ENCODE measurements around the gene ADAMTS20. TPM values are rescaled to one million over a fixed set of nuclear protein-coding genes. Genes with fewer than 3 reads are reported as not detected.
"Not testable (repeated sequence)": the region's sequence is repeated elsewhere in the genome, so short reads cannot be mapped to it uniquely, and the experiment has no call there.

The ADAMTS20 gene
- total and polyA plus RNA-seq, 5 donors from 2014 or later = not detected

- Mint-ChIP-seq H3K4me3 (no peak overlapping the region), H3K4me1 (no peaks in the 10 kb centered on the region), H3K9me3 (peaks cover 0 to 13% (median 6%) of the 10 kb centered on the region in 7 donors), H3K27ac (no peak overlapping the region), H3K27me3 (no peaks in the 10 kb centered on the region), H3K36me3 (no peaks in the 10 kb centered on the region)
- H3K27me3 ChIP-seq (ENCODE audit: control insufficient read depth, insufficient read depth, low read length) = no peaks in the 10 kb centered on the region
- DNase-seq (no peak), ATAC-seq (ENCODE audit: low read depth in 2 of 2) (no peak)
- H3K9me3 ChIP-seq (ENCODE audit: control insufficient read depth in 2 of 2, low read length in 2 of 2) = no peaks in the 10 kb centered on the region
- no peaks in the 10 kb centered on the region for H3K4me1 ChIP-seq (ENCODE audit: control insufficient read depth, insufficient read depth, low read length, poor library complexity, severe bottlenecking)
- no peak overlapping the region for H3K27ac ChIP-seq (ENCODE audit: insufficient read depth, low read length, poor library complexity, severe bottlenecking)
- no peaks in the 10 kb centered on the region for H3K36me3 ChIP-seq (ENCODE audit: control insufficient read depth, insufficient read depth, low read length)
- H3K4me3 ChIP-seq (ENCODE audit: low read depth, low read length) = no peak overlapping the region
These were observed 173.6 kb downstream of the ADAMTS20 start for GRCh38 chr12:43378448-43378847.

- Histone ChIP-seq H3K4me1 (ENCODE audit: control insufficient read depth, insufficient read depth, low read length, poor library complexity, severe bottlenecking) (no peaks in the 10 kb centered on the region), H3K27me3 (ENCODE audit: control insufficient read depth, insufficient read depth, low read length) (no peaks in the 10 kb centered on the region), H3K4me3 (ENCODE audit: low read depth, low read length) (no peak overlapping the region), H3K36me3 (ENCODE audit: control insufficient read depth, insufficient read depth, low read length) (no peaks in the 10 kb centered on the region), H3K9me3 (ENCODE audit: control insufficient read depth in 2 of 2, low read length in 2 of 2) (no peaks in the 10 kb centered on the region), H3K27ac (ENCODE audit: insufficient read depth, low read length, poor library complexity, severe bottlenecking) (no peak overlapping the region)
- ATAC-seq (ENCODE audit: low read depth in 2 of 2) (no peak), DNase-seq (no peak)
- H3K9me3 Mint-ChIP-seq = no peaks in the 10 kb centered on the region
- H3K4me3 Mint-ChIP-seq = no peak overlapping the region
- H3K27me3 Mint-ChIP-seq = no peaks in the 10 kb centered on the region
- no peaks in the 10 kb centered on the region for H3K4me1 Mint-ChIP-seq
- H3K27ac Mint-ChIP-seq = no peak overlapping the region
- H3K36me3 Mint-ChIP-seq = no peaks in the 10 kb centered on the region
These were observed 181.7 kb downstream of the ADAMTS20 start for GRCh38 chr12:43370263-43370662.

- H3K9me3 Mint-ChIP-seq = peaks cover 0 to 5% (median 0%) of the 10 kb centered on the region in 7 donors
- no peak overlapping the region for H3K4me3 Mint-ChIP-seq
- no peaks in the 10 kb centered on the region for H3K9me3 ChIP-seq (ENCODE audit: control insufficient read depth in 2 of 2, low read length in 2 of 2)
- H3K4me3 ChIP-seq (ENCODE audit: low read depth, low read length) = no peak overlapping the region
- no peak overlapping the region for H3K27ac ChIP-seq (ENCODE audit: insufficient read depth, low read length, poor library complexity, severe bottlenecking)
- H3K4me1 ChIP-seq (ENCODE audit: control insufficient read depth, insufficient read depth, low read length, poor library complexity, severe bottlenecking) = no peaks in the 10 kb centered on the region
- no peaks in the 10 kb centered on the region for H3K4me1 Mint-ChIP-seq
- no peak overlapping the region for H3K27ac Mint-ChIP-seq
- ATAC-seq (ENCODE audit: low read depth in 2 of 2) (no peak), DNase-seq (no peak)
- H3K36me3 Mint-ChIP-seq = no peaks in the 10 kb centered on the region
- no peaks in the 10 kb centered on the region for H3K27me3 Mint-ChIP-seq
- no peaks in the 10 kb centered on the region for H3K36me3 ChIP-seq (ENCODE audit: control insufficient read depth, insufficient read depth, low read length)
- no peaks in the 10 kb centered on the region for H3K27me3 ChIP-seq (ENCODE audit: control insufficient read depth, insufficient read depth, low read length)
These were observed 188.9 kb downstream of the ADAMTS20 start for GRCh38 chr12:43362910-43363694.

- H3K27ac Mint-ChIP-seq = no peak overlapping the region
- H3K4me1 ChIP-seq (ENCODE audit: control insufficient read depth, insufficient read depth, low read length, poor library complexity, severe bottlenecking) = no peaks in the 10 kb centered on the region
- H3K4me1 Mint-ChIP-seq = no peaks in the 10 kb centered on the region
- no peaks in the 10 kb centered on the region for H3K36me3 Mint-ChIP-seq
- H3K9me3 ChIP-seq (ENCODE audit: control insufficient read depth in 2 of 2, low read length in 2 of 2) = no peaks in the 10 kb centered on the region
- H3K9me3 Mint-ChIP-seq = peaks cover 0 to 5% (median 0%) of the 10 kb centered on the region in 7 donors
- DNase-seq (no peak), ATAC-seq (ENCODE audit: low read depth in 2 of 2) (no peak)
- H3K27me3 ChIP-seq (ENCODE audit: control insufficient read depth, insufficient read depth, low read length) = no peaks in the 10 kb centered on the region
- no peaks in the 10 kb centered on the region for H3K36me3 ChIP-seq (ENCODE audit: control insufficient read depth, insufficient read depth, low read length)
- no peak overlapping the region for H3K27ac ChIP-seq (ENCODE audit: insufficient read depth, low read length, poor library complexity, severe bottlenecking)
- H3K27me3 Mint-ChIP-seq = no peaks in the 10 kb centered on the region
- H3K4me3 ChIP-seq (ENCODE audit: low read depth, low read length) = no peak overlapping the region
- H3K4me3 Mint-ChIP-seq = no peak overlapping the region
These were observed 190.8 kb downstream of the ADAMTS20 start for GRCh38 chr12:43361031-43361710.

GRCh38 chr12:43360001-43360400 lies 192.0 kb downstream of the ADAMTS20 start:
- H3K27me3 Mint-ChIP-seq = not testable (repeated sequence)

GRCh38 chr12:43357141-43357540 lies 194.9 kb downstream of the ADAMTS20 start:
- Mint-ChIP-seq H3K9me3 (peaks cover 0 to 2% (median 0%) of the 10 kb centered on the region in 7 donors), H3K4me1 (no peaks in the 10 kb centered on the region), H3K27ac (no peak overlapping the region), H3K36me3 (no peaks in the 10 kb centered on the region), H3K4me3 (no peak overlapping the region), H3K27me3 (no peaks in the 10 kb centered on the region)
- Histone ChIP-seq H3K27ac (ENCODE audit: insufficient read depth, low read length, poor library complexity, severe bottlenecking) (no peak overlapping the region), H3K4me1 (ENCODE audit: control insufficient read depth, insufficient read depth, low read length, poor library complexity, severe bottlenecking) (no peaks in the 10 kb centered on the region), H3K36me3 (ENCODE audit: control insufficient read depth, insufficient read depth, low read length) (no peaks in the 10 kb centered on the region), H3K4me3 (ENCODE audit: low read depth, low read length) (no peak overlapping the region), H3K27me3 (ENCODE audit: control insufficient read depth, insufficient read depth, low read length) (no peaks in the 10 kb centered on the region), H3K9me3 (ENCODE audit: control insufficient read depth in 2 of 2, low read length in 2 of 2) (no peaks in the 10 kb centered on the region)
- ATAC-seq (ENCODE audit: low read depth in 2 of 2) (no peak), DNase-seq (no peak)

More at GRCh38 chr12:43360001-43360400, 192.0 kb downstream of the ADAMTS20 start:
- not testable (repeated sequence) for H3K27me3 ChIP-seq (ENCODE audit: control insufficient read depth, insufficient read depth, low read length); H3K9me3 Mint-ChIP-seq; H3K27ac Mint-ChIP-seq; H3K4me3 Mint-ChIP-seq; H3K27ac ChIP-seq (ENCODE audit: insufficient read depth, low read length, poor library complexity, severe bottlenecking); H3K4me1 ChIP-seq (ENCODE audit: control insufficient read depth, insufficient read depth, low read length, poor library complexity, severe bottlenecking); H3K9me3 ChIP-seq (ENCODE audit: control insufficient read depth in 2 of 2, low read length in 2 of 2); H3K4me1 Mint-ChIP-seq; H3K4me3 ChIP-seq (ENCODE audit: low read depth, low read length); DNase-seq; ATAC-seq (ENCODE audit: low read depth in 2 of 2); H3K36me3 ChIP-seq (ENCODE audit: control insufficient read depth, insufficient read depth, low read length); H3K36me3 Mint-ChIP-seq

GRCh38 chr12:43352001-43352400 lies 200.0 kb downstream of the ADAMTS20 start:
- Mint-ChIP-seq H3K9me3 (peaks cover 0 to 2% (median 0%) of the 10 kb centered on the region in 7 donors), H3K27me3 (peaks cover 6% of the 10 kb centered on the region), H3K4me1 (peaks cover 0 to 2% (median 0%) of the 10 kb centered on the region in 4 donors), H3K4me3 (no peak overlapping the region), H3K36me3 (no peaks in the 10 kb centered on the region), H3K27ac (no peak overlapping the region)
- Histone ChIP-seq H3K4me1 (ENCODE audit: control insufficient read depth, insufficient read depth, low read length, poor library complexity, severe bottlenecking) (no peaks in the 10 kb centered on the region), H3K27me3 (ENCODE audit: control insufficient read depth, insufficient read depth, low read length) (no peaks in the 10 kb centered on the region), H3K36me3 (ENCODE audit: control insufficient read depth, insufficient read depth, low read length) (no peaks in the 10 kb centered on the region), H3K9me3 (ENCODE audit: control insufficient read depth in 2 of 2, low read length in 2 of 2) (no peaks in the 10 kb centered on the region), H3K4me3 (ENCODE audit: low read depth, low read length) (no peak overlapping the region), H3K27ac (ENCODE audit: insufficient read depth, low read length, poor library complexity, severe bottlenecking) (no peak overlapping the region)
- DNase-seq (no peak), ATAC-seq (ENCODE audit: low read depth in 2 of 2) (no peak)
